GM10248 (cell line): ENCODE measurements around the gene TMEM9.

ENCODE experiments used
- CTCF ChIA-PET: fragments of 300-600 bp; sonication (Branson Sonifier 250); formaldehyde crosslinking; extraction: SDS; loops from one replicate; lab custom pipeline; 2021; ENCODE audit warnings: antibody characterized with exemption; lab: Yijun Ruan, JAX
- POLR2A ChIA-PET: fragments of 350-650 bp; sonication (Branson Sonifier 250); formaldehyde crosslinking; extraction: SDS; loops from one replicate; lab custom pipeline; 2020; ENCODE audit warnings: antibody characterized with exemption; lab: Yijun Ruan, JAX
- DNase-seq: peaks from one replicate; pipeline ENCODE4 v3.0.0; 2012; ENCODE audit errors: extremely low spot score
- CTCF ChIP-seq: IDR thresholded peaks from 2 replicates; pipeline ENCODE4 v1.5.1; 2012; ENCODE audit warnings: mild to moderate bottlenecking, low read depth; ENCODE audit errors: extremely low read depth, missing control alignments, control extremely low read depth

Gene TMEM9

GRCh38 chr1:201104141-201104540 is 50.1 kb downstream of the TMEM9 start:
- no peak for DNase-seq
- ChIA-PET POLR2A (no interaction called here), CTCF (no interaction called here)
- no peak for TF ChIP-seq CTCF

GRCh38 chr1:201103666-201104065 is 50.6 kb downstream of the TMEM9 start:
- POLR2A ChIA-PET, result no interaction called here
- no peak for DNase-seq
- CTCF ChIA-PET, result interaction anchor here (1.1 to 1.2 kb wide), 2 partner anchors 9 to 15 kb away, joined by 3 read pairs; no protein-coding TSS in a partner anchor
- TF ChIP-seq CTCF, result no peak

- TF ChIP-seq CTCF, result no peak
- no peak for DNase-seq
- POLR2A ChIA-PET, result interaction anchor here (0.6 kb wide), 1 partner anchor 1550 kb away, joined by 3 read pairs; no protein-coding TSS in a partner anchor
- CTCF ChIA-PET, result interaction anchor here (1.2 to 4.3 kb wide), 6 partner anchors 13 to 128 kb away, joined by 3 to 20 read pairs (median 4); partner anchors contain the start of gene CACNA1S
Measured at GRCh38 chr1:201100169-201100930, 53.9 kb downstream of the TMEM9 start.

- CTCF ChIA-PET, result interaction anchor here (1.1 to 4.3 kb wide), 6 partner anchors 12 to 23 kb away, joined by 3 to 20 read pairs (median 4); partner anchors contain the start of gene CACNA1S
- TF ChIP-seq CTCF, result no peak
- no peak for DNase-seq
- POLR2A ChIA-PET, result no interaction called here
Measured at GRCh38 chr1:201098992-201099677, 55.1 kb downstream of the TMEM9 start.

- CTCF ChIA-PET, result interaction anchor here (1.2 to 4.3 kb wide), 7 partner anchors 8 to 22 kb away, joined by 3 to 20 read pairs (median 9); partner anchors contain the start of gene CACNA1S
- TF ChIP-seq CTCF, result no peak
- DNase-seq, result no peak
- POLR2A ChIA-PET, result no interaction called here
Measured at GRCh38 chr1:201096977-201097856, 57.1 kb downstream of the TMEM9 start.
